Measurements from ENCODE around the gene GLI2.
A peak's percentile ranks its signal among the peaks of the same experiment; 100 is the strongest.

GLI2 gene

DNA sequence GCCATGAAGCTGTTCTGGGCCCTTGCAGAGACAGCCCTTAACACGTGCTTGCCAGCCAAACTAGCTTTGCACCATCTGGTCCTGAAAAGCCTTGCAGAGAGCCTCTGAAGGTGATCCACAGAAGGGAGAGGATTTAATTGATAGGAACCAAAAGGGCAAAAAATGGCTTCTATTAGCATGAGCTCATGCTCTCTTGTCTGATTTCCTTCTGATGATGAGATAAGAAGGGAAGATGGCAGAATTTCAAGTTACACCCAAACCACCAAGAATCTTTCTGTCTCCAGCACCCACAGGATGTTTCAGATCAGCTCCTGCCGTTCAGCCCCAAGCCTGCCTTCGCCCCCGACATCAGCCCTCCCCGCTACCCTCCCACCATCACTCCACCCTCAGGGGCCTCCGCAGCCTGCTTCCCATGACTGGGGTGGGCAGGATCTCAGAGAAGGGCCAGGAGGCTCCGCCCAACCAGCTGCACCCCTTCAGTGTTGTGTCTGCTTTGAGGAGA lies 23.4 kb upstream of the GLI2 start:
- DNase-seq (ENCODE audit: low spot score): no peak

DNA sequence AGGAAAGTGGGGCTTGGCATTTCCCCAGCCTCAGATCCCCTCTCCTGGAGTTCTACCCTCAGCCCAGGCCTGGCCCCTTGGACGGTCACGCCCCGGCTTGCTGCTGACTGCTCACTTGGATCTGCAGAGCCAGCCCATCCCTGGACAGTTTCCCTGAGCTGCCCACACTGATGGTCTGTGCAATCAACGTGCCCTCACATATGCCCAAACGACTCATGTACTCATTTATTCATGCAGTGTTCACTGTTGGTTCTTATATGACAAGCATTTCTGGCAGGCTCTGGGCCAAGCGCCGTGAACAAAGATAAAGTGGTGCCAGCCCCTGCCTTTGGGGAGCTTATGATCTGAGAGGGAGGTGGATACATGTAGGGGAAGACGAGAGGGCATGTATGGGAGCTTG lies 20.3 kb upstream of the GLI2 start:
- DNase-seq (ENCODE audit: low spot score): no peak

DNA sequence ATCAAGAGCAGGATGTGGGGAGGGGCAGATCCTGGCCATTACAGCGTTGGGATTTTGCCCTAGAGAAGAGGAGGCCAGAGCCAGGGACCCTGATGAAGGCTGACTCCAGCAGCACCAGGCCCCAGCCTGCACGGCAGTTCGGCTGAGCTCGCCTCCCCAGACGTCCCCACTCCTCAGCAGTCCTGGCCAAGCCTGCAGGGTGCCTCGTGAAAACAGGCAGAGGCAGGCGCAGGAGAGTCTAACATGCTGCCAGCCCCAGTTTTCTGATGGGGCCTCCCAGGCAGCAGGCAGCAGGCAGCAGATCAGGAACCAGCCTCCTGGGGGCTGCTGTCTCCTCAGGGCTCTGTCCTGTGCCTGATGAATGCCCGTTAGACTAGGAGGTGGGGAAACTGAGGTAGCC lies 19.7 kb upstream of the GLI2 start:
- DNase-seq (ENCODE audit: low spot score): no peak

DNA sequence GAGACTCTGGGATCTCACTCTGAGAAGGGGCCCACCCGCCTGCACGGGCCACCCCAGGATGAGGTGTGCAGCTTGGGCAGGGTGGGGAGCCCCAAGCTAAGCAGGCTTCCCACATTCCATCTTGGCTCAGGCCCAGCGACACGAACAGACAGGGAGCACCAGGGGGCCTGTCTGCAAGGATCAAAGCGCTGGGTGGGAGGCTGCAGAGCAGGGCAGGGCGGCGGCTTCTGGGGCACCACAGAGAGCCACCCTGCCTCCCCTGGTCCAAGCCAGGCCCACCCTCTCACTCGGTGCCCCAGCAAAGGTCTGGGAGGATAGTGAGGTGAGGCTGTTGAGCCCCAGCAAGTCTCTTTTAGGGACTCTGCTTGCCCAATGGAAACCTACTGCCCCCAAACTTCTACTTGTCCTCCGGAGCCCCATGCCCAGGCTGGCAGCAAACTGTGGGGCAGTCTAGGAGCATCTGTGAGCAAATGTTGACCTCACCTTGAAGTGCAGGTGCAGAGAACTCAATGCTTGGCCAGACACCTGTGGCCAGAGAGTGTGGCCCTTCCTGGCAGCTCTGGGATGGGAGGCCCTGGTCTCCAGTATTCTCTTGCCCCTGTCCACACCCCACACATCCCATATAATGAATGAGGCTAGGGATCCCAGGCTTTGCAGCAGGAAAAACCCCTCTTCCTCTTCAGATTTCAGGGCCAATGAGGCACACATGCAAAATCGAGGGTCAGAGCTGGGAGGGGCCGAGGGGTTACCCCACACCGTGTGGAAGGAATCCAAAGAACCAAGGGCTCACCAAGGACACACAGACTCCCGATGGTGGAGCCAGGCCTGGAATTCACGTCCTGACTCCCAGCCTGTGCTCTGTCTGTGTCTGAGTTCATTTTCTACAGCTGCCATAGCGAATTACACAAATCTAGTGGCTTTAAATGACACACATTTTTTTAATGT lies 18.8 kb upstream of the GLI2 start:
- DNase-seq (ENCODE audit: low spot score): no peak

DNA sequence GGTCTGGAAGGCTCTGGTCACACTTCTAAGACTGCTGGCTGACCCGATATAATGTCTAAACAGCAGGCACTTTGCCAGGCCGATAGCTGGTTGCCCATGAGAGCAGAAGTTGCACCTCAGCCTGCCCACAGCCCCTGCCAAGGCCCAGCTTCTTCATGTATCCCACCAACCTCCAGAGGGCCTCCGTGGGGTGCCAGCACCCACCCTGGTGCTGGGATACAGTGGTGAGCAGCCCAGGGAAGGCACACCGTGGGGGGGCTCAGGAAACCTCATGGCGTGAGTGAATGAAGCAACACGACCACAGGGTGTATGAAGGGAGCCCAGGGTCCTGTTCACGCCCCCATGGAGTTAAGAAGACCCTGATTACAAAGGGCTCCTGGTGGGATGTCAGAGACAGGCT lies 16.2 kb upstream of the GLI2 start:
- DNase-seq (ENCODE audit: low spot score): no peak

DNA sequence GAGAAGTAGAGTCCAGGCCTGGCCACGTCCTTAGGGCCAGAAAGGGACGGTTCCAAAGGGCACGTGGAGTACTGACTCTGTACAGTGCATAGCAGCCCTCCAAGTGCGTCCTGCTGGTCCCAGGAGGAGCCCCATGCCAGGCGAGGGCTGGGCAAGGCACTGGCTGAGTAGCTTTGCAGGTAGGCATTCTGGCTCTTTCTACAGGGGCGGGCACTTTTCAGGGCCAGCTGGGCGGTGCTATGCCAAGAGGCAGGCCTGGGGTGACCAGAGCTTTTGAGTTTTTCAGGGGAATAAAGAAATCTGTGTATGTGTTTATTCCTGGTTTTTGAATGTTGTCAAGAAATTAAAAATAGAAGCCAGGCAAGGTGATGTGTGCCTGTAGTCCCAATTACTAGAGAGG lies 15.4 kb upstream of the GLI2 start:
- no peak for DNase-seq (ENCODE audit: low spot score)

DNA sequence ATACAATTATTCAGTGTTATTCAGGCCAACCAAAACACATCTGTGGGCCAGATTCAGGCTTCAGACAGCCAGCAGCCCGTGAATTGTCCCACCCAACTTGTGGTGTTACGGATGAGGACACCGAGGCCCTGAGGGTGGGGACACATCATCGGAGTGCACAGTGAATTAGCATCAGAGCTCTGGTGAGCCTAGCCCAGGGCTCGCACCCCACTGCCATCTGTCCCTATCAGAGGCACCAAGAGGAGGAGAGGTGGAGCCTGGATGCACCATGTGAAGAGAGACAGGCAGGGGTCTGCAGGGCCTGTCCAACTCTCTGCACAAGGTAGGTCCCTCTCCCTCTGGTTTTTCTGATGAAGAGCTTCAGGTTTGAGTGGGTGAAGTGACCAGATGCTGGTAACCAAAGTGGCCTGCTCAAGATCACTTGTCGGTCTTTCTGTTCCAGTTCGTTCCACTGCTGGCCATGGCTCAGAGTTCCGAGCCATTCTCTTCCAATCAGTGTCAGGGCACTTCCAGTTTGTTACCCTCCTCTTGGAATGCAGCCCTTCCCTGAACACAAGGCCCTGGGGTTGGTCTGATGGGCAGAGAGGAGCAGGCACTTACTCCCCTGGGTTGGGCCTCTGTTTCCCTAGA lies 14.8 kb upstream of the GLI2 start:
- no peak for DNase-seq (ENCODE audit: low spot score)

DNA sequence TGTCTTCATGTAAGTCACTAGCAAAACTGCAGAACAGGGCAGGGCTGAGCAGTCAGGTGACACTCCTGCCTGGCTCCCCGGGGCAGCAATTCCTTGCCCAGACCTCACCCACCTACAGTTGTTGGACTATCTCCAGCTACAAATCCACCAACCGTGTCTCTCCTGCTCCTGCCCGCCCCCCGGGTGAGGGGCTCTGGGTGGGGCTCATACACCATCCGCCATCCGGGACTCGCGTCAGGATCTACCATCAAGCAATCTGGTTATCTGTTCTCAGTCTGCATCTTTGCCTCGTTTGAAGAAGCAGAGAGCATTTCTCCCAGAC lies 13.5 kb upstream of the GLI2 start:
- no peak for DNase-seq (ENCODE audit: low spot score)

DNA sequence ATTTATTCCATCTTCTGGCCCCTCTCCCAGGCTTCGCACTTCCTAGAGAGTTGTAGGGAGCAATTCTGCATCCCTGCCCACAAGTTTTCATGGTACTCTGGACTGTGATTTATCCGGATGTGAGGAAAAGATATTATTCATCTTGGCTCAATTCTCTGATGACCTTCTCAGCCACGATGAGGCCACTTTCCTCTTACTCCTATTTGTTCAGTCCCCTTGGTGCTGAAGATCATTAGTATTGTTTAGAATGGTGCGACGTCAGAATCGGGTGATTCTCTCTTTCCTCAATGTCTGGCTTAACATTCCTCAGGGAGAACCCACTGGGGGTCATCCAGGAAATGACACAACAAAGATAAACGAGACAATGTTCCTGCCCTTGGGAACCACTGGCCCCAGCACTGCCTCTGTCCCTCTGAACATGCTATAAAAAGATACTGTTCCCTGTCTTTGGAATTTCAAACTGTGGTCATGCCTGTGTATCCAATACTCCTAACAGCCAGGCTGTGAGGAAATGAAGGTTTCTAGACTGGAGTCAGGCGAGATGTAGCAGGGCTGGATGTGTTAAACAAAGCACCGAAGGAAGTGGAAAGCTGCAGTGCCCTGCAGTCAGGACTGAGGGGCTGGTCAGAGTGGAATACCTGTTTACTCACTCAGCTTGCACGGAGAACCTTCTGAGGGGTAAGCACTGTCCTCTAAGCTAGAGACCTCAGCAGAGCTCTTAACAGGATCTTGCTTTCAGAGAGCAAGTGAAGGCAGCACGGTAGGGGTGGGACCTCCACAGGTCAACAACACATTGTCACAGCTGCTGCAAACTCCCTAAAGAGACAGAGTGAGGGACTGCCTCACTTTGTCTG lies 12.9 kb upstream of the GLI2 start:
- peak; percentile 60 for DNase-seq (ENCODE audit: low spot score)

DNA sequence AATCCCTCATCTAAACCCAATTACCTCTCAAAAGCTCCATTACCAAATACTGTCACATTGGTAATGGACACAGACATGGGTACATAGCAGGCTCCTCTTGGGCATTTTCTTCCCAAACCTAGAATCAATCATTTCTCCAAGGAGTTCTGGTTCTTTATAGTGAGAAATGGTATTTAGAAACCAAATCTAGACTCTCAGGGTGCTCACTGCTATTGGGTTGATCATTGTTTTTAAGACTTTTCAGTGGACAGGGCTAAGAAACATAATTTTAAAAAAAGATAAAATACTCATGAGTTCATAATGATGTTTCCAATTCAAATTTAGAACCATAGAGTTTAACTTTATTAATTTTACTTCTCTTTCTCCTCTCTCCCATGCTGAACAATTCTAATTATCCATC lies 9.4 kb upstream of the GLI2 start:
- DNase-seq (ENCODE audit: low spot score): no peak

DNA sequence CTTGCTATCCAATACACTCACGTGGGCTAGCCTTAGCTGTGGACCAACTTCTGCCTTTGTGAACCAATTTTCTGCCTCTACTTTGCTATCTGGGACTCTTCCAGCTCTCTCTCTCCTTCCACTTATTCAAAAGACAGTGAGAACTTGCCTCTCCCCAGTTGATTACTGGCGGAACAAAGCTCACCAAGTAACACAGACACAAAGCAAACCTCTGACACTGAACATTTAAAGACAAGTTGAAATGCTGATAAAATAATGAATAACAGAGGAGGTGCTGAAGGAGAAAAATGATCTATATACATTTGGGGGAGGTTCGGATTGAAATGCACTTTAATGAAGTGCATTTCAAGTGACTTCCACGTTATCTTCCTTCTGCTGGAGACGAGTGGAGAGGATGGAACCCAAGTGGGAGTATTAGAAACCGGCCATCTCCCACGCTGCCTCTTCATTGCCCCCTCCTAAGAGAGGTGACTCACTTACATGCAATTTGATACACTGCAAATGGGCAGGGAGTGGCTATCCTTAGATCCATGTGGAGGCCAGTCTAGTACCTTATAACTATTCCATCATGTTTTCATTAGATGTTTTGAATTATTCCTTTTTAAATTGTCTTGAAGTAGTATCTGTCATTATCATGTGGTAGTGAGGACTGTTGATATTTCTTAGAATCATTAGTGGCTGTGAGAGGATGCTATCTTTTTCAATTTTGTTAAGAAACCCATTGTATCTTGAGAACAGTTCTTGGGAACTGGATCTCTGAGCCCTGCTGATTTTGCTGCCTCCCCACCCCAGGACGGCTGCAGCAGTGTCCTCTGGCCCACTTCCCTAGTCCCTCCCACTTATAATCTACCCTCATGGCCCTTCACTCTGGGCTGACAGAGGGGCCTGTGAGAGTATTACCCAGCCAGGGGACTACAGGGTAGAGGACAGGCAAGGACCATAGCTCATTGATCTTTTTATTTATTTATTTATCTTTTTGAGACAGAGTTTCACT lies 6.0 kb upstream of the GLI2 start:
- peak; percentile 68 for DNase-seq (ENCODE audit: low spot score)

DNA sequence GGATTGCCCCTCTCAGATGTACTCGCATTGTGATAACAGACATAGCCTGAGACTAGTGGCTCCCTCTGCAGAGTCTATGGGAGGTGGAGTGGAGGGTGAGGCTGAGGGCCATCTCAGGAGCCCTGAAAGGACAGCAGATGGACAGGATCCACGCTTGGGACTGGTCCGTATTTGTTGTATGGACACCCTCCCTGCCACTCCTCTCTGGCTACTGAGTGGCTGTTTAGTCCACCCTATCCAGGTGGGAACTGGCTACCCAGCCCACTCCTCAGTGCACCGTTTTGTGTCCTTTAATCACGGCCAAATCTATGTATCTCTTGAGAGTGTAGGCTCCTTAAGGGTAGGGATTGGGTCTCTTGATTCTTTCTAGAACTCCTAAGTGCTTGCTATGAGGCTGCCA lies 4.5 kb upstream of the GLI2 start:
- DNase-seq (ENCODE audit: low spot score): no peak

DNA sequence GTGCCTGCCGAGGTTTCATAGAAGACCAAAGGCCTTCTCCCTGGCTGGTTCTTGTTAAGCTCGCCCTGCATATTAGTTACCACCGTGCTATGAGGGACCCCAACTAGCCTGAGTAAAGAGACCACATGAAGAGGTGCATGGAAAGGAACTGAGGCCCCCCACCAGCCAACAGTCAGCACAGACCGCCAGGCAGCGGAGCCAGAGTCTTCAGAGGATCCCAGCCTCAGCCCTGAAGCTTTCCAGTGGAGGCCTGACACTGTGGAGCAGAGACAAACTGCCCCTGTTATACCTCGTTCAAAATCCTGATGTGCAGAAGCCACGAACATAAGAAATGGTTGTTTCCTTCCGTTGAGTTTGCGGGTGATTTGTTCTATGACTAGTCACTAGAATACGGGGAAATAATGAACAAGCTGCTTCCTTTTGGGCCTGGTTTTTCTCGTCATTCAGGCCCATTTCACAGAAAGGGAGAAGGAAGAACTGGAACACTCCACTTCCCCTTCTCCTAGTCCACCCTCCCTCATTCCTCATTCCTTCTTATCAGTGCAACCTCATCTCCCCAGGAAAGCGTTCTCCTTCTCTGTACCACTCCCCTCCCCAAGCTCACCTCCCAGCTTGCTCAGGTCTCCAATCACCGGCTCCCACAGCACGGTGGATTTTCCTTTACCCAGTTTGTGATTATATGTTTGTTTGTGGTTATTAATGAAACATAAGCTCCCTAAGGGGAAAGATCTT lies 3.0 kb upstream of the GLI2 start:
- DNase-seq (ENCODE audit: low spot score): no peak

DNA sequence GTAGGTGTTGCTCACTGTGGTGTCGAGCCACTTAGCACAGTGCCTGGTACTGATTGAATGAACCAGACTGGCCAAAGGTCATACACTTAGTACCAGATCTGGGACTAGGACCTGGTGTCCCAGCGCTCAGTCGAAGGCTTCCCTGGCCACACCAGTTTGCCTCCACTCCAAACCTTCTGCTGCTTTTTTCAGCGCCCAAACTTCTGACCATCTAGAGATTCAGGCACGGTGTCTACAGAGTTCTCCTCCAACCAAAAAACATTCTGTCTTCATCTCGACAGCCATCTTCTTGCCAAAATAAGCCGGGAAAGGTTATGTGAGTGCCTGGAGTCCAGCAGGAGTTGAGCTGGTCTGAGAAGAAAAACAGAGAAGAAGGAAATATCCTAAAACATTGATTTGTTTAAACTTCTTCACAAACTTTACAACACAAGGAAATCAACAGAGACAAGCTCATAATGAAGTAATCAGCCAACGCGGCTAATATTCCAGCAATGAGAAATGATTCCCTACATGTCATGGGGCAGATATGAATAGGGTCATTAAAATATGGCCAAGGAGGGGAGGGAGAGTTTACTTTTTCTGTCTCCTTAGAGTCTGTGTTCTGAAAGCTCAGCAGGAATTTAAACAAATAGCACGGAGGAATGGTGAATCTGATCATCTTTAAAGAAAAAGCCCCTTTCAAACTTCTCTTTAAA lies 2.3 kb upstream of the GLI2 start:
- no peak for DNase-seq (ENCODE audit: low spot score)

DNA sequence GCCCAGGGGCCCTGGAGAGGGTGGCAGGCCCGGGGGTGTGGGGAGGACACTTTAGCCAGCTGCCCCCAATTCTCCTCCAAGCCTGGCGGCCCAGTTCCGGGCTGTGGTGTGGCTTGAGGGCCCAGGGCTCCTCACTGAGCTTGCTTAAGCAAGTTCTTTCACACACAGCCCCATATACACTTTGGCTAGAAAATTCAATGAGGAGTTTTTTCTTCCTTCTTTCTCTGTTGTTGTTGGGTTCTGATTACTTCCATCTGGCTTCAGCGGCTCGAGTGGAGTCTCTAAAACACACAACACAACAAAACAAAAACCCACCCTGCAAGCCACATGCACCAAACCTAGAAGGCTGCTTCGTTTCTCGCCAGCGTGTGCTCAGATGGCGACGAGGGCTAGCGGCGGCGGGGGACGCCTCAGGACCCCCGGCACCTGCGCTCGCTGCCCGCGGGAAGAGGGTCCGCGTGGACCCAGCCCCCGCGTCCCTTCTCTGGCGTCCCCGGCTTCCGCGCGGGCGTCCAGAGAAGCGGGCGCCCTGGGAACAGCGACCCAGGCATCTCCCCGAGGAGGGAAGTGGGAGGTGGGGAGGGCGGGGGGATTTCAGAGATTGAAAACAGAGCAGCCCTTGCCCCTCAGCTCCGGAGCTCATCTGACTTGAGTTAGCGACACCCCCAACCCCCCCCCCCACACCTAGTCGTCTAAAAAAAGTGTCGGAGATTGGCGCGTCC lies 577 bp upstream of the GLI2 start:
- DNase-seq (ENCODE audit: low spot score): no peak

DNA sequence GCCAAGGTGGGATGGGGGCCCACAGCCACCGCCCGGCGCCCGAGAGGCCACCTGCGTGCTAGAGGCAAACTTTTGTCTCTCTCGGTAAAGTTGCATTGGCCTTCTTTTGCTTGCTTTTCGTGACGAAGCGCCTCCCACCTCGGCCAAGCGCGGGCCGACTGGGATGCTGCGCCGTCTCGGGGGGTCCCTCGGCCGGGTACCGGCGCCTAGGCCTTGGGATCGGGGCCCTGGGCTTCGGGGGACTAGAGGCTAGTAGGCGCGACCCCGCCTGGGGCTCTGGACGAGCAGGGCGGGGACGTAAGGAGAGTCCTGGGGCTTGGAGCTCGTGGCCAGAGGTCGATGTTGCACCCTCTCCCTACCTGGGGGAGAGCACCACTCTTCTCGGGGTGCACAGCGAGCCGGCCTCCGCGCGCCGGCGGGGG lies 545 bp downstream of the GLI2 start:
- peak; percentile 42 for DNase-seq (ENCODE audit: low spot score)

DNA sequence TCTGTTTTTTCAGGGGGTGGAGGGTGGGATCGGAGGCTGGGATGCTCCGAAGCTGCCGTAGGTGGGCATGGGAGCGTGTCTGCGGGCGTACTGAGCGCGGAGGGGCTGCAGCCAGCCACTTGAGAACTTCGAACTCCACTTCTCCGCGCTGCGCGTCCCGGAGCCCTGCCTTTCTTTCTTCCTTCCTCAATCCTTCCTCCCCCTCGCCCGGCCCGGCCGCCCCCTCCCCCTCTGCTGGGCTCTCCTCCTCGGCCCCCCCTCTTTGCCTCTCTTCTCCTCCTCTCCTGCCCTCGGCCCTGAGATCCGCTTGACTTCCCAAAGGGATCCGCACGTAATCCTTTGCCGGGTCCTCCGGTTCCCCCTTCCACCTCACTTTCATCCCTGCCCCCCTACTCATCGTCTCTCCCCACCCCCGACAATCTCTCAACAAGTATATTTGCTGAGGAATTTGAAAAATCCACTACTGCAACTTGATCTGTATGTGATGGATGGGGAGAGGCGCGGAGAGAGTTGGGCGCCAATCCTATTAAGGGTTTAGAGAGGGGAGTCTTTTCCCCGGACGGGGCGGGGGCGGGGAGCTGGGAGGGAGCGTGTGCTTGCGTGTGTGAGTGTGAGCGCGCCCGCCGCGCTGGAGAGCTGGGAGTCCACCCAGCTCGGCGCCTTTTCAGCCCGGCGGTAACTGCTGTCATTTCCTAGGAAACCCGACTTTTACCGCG lies 1.1 kb downstream of the GLI2 start:
- DNase-seq (ENCODE audit: low spot score): peak; percentile 85

DNA sequence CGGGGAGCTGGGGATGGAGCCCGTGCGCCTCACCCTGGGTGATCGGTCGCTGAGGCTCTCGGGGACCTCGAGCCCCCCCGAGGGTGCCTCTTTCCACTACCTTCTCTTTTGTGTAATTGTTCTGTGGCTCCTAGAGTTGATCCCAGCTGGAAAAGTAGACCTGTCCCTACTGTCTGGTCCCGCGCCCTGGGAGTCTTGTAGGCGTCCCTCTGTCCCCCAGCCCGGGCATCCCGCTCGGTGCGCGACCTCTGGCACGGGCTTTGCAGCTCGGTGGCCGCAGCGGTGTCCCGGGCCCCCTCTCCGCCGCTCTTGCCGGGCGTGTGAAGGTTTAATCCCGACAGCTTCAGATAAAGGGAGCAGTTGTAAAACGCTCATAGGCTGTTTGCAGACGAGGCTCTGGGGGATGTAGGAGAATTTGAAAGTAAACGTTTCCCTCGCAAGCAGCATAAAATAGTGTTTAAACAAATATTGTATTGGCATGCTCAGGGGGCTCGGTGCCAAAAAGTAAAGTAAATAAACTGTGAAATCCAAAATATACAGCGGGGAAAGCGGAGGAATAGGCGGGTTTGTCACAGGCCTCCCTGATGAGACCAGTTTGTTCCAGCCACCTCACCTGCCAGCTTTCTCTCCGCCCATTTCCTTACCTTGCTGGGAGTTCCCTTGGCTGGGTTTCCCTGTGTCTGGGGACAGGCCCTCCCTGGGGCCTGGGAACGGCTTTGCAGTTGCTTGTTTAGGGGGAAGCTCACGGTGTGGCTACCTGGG lies 1.9 kb downstream of the GLI2 start:
- peak; percentile 45 for DNase-seq (ENCODE audit: low spot score)

Measured in AG08396 (cell line).